Fibroblast of mammary gland (primary cell): ENCODE results near the gene CDC5L.

Source experiments
- DNase-seq: peaks from one replicate; pipeline ENCODE4 v3.0.0-alpha.2; 2010; ENCODE audit warnings: low read depth
- H3K4me3 ChIP-seq: 2 replicates; pipeline ENCODE4 v1.5.1; 2011; ENCODE audit warnings: low read depth, mild to moderate bottlenecking, low read length, moderate library complexity; ENCODE audit not compliant: control insufficient read depth
- TF ChIP-seq, protein P1 (sequence below): conservative IDR thresholded peaks from 2 replicates; pipeline ENCODE4 v1.5.1; 2011; ENCODE audit warnings: low read depth, low read length, inconsistent platforms; ENCODE audit not compliant: control insufficient read depth, insufficient read depth

The CDC5L gene

DNA sequence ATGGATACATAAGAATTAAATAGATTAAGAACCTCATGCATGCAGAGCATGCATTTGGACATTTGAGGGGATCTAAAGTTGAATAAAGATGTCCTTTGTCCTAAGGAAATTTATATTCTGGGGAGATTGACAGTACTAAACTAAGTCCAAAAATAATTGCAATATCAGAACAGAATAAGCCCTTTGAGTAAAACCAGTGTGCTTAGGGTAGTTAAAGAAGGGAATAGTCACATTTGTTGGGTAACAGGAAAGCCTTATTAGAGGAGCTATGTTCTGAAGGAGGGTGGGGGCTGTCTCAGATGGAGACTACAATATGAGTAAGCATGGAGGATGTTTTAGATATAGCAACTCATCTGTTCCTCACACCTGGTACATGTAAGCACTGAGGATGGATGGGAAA lies 35.8 kb downstream of the CDC5L start:
- TF ChIP-seq, protein P1, sequence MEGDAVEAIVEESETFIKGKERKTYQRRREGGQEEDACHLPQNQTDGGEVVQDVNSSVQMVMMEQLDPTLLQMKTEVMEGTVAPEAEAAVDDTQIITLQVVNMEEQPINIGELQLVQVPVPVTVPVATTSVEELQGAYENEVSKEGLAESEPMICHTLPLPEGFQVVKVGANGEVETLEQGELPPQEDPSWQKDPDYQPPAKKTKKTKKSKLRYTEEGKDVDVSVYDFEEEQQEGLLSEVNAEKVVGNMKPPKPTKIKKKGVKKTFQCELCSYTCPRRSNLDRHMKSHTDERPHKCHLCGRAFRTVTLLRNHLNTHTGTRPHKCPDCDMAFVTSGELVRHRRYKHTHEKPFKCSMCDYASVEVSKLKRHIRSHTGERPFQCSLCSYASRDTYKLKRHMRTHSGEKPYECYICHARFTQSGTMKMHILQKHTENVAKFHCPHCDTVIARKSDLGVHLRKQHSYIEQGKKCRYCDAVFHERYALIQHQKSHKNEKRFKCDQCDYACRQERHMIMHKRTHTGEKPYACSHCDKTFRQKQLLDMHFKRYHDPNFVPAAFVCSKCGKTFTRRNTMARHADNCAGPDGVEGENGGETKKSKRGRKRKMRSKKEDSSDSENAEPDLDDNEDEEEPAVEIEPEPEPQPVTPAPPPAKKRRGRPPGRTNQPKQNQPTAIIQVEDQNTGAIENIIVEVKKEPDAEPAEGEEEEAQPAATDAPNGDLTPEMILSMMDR: no peak
- H3K4me3 ChIP-seq: no peak overlapping the region

DNA sequence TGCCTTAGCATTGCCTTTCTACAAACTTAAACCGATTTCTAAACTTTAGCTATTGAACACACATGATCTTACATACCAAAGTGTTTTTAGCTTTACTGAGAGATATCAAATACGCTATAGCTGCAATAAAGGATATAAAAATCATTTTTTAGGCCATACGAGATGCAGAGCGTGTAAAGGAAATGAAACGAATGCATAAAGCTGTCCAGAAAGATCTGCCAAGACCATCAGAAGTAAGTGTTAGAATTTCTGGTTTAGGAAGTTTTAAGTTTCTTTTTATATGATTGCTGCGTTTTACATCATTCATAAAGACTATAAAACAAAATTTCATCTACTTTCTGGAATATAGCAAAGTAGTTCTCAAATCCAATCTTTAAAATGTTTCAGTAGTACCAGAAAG lies 38.4 kb downstream of the CDC5L start:
- H3K4me3 ChIP-seq: no peak overlapping the region
- TF ChIP-seq, protein P1: no peak
- DNase-seq: no peak

More for the DNA sequence above, 35.8 kb downstream of the CDC5L start:
- no peak for DNase-seq

DNA sequence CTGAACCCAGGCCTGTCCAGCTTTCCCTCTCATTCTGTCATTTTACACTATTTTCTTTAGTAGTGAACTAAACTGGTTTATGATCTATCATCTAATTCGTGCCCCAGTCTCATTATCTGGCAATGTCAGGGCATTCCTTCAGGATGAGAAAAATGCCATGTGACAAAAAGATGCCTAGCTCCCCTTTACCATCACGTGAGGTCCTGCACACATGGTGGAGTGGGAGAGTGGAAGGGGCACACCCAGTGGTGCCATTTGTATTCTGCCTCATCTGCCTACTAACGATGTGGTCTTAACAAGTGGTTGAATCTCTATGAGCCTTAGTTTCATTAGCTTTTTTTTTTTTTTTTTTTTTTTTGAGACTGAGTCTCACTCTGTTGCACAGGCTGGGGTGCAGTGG lies 41.2 kb downstream of the CDC5L start:
- peak; percentile 49 for DNase-seq
- H3K4me3 ChIP-seq: no peak overlapping the region

DNA sequence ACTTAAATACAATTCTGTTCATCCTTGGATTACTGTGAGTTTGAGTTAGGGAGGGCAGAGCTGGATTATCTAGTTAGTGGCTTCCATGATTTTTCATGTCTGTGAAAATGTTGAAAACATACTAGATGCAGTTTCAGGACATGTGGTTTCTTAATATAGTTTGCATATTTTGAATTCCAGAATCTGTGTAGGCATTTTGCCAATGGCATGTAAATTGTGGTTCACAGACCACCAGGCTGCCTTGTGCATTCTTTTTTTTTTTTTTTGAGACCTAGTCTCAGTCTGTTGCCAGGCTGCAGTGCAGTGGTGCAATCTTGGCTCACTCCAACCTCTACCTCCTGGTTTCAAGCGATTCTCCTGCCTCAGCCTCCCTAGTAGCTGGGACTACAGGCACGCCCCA lies 42.8 kb downstream of the CDC5L start:
- no peak overlapping the region for H3K4me3 ChIP-seq
- TF ChIP-seq, protein P1: no peak
- no peak for DNase-seq

More for the DNA sequence above, 41.2 kb downstream of the CDC5L start:
- TF ChIP-seq, protein P1: no peak

DNA sequence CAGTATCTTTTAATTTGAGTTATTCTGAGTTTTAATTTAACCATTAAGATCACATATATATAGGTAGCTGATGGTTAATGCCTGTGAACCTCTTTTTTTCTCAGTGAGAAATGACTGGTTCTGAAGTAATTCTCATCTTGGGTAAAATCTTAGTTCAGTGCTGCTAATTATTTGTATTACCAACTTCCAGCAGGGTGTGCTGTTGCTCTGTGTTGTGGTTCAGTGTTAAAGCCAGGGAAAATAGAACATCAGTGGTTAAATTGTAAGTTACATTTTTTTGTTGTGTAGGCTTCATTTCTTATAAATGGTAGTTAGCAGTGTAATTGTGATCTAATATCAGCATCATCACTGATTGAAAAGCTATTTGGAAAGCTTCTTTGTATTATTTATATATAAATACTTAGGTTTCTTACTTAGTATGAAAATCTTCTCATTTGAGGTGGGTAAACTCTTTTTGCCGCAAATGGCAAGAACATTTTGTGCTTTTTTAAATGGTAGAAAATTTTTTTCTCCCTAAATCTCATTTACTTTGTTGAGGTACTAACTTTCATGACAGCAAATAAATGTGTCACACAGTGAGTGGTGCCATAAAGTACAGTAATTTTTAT lies 43.7 kb downstream of the CDC5L start:
- H3K4me3 ChIP-seq: no peak overlapping the region
- DNase-seq: peak; percentile 82
- TF ChIP-seq, protein P1: peak; percentile 78

DNA sequence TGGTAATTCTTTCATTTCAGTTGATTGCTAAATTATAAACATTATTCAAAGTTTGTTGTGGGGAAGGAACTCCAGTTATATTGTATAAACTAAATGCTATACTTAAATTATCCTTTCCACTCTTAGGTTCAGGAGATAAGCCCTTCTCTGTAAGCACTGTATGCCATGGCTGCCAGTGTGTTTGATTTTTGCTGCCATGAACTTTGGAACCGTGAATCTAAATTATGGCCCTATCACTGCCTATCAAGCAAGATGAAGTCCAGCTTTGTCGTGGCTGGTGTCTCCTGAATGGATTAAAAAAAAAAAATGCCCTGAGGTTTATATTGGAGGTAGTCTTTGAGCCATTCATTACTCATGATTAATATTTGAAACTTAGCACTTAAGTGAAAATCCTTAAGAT lies 44.7 kb downstream of the CDC5L start:
- TF ChIP-seq, protein P1: no peak
- DNase-seq: no peak
- H3K4me3 ChIP-seq: no peak overlapping the region

DNA sequence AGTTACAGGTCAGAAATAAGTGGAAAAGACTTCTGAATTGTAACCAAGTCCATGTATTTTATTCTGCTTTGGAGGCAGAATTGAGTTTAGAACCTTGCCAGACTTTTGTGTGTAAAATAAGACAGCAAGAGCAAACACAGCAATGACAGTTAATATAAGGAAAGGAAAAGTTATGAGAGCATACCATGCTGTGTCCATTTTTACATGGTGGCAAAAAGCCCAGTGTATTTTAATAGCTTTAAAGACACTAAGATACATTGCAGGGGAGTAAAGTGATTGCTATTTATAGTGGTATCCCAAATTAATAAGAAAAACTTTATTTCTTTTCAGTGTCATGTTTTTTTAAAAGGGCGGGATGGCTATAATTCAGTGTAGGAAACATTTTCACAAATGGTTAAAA lies 45.2 kb downstream of the CDC5L start:
- TF ChIP-seq, protein P1: no peak
- DNase-seq: no peak
- no peak overlapping the region for H3K4me3 ChIP-seq
